Omental fat pad (tissue), 4 donors: ENCODE measurements around the gene CDK14. TPM values are rescaled to one million over a fixed set of nuclear protein-coding genes. Genes with fewer than 3 reads are reported as not detected.
"Not testable (repeated sequence)": the region's sequence is repeated elsewhere in the genome, so short reads cannot be mapped to it uniquely, and the experiment has no call there.

ENCODE experiments used
- ATAC-seq: fragments of 150-250 bp; one replicate; pipeline ENCODE4 v1.9.1; 2016; ENCODE audit warnings: mild to moderate bottlenecking, moderate library complexity; ENCODE audit not compliant: low FRiP score
- DNase-seq: peaks from one replicate; pipeline ENCODE4 v3.0.0-alpha.2; 2019; ENCODE audit warnings: low spot score
- total RNA-seq, 4 donors: library from RNA; depleted of rRNA; stranded (reverse); fragments of >200 nt; gene quantifications; one replicate each; pipeline ENCODE4 v1.1.0, GENCODE V29; 2016
- TF ChIP-seq, protein P1 (sequence below), 3 donors: fragments of 450-650 bp; IDR thresholded peaks; one replicate each; pipeline ENCODE4 v1.5.1; 2016 to 2017; ENCODE audit warnings: antibody characterized with exemption in 3 of 3, mild to moderate bottlenecking in 3 of 3, moderate library complexity in 2 of 3

The CDK14 gene
- total RNA-seq, 4 donors from 2014 or later: 25.2 to 40.3 (median 30.8) TPM

DNA sequence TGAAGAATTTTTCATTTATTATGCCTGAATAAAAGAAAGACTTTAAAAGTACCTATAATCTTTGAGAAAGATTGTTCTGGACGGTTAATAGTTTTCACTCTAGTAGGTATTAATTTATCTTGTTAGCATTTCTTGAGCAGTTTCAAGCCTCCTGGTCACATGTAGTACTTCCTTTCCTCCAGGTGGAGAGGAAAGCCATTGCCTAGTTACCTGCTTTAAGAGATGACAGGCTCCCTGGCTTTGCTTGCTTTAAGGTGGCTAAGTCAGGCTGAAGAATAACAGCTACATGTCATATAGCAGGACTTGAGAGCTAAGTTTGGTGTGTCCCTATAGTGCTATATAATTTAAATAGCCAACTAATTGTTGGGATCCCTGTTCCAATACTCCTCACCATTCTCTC is 160.2 kb downstream of the CDK14 start:
- TF ChIP-seq, protein P1, sequence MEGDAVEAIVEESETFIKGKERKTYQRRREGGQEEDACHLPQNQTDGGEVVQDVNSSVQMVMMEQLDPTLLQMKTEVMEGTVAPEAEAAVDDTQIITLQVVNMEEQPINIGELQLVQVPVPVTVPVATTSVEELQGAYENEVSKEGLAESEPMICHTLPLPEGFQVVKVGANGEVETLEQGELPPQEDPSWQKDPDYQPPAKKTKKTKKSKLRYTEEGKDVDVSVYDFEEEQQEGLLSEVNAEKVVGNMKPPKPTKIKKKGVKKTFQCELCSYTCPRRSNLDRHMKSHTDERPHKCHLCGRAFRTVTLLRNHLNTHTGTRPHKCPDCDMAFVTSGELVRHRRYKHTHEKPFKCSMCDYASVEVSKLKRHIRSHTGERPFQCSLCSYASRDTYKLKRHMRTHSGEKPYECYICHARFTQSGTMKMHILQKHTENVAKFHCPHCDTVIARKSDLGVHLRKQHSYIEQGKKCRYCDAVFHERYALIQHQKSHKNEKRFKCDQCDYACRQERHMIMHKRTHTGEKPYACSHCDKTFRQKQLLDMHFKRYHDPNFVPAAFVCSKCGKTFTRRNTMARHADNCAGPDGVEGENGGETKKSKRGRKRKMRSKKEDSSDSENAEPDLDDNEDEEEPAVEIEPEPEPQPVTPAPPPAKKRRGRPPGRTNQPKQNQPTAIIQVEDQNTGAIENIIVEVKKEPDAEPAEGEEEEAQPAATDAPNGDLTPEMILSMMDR (IDR thresholded peaks at IDR 0.05): no peak
- ATAC-seq: no peak
- no peak for DNase-seq

DNA sequence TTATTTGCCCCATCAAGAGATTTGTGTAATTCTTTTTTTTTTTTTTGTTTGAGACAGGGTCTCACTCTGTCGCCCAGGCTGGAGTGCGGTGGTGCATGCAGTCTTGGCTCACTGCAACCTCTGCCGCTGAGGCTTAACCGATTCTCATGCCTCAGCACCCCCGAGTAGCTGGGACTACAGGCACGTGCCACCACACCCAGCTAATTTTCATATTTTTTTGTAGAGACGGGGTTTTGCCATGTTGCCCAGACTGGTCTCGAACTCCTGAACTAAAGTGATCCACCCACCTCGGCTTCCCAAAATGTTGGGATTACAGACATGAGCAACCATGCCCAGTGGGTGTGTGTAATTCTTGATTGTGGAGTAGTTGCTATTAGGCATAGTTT is 161.4 kb downstream of the CDK14 start:
- DNase-seq, ATAC-seq: not testable (repeated sequence)

DNA sequence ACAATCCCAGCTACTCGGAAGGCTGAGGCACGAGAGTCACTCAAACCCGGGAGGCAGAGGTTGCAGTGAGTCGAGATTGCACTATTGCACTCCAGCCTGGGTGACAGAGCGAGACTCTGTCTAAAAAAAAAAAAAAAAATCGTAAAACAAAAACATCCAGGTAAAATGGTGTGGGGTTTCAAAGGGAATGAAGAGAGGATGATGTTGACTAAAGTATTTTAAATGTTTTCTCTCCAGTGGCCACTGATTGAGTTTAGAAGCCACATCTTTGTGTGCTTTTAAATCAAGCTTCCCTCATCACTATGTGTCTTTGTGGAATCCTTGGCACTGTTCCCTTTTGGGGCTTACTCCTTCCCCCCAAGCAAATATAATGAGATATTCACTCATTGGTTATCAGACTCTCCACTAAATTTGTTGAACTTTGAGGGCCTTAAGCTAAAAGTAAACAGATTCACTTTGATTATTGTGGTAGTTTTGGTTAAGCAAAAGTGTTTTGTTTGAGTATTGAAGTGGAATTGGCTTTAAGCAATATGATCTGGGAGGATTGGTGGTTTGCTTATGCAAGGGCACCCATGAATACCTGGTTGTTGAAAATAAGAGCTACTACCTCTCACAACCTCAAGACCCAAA is 162.9 kb downstream of the CDK14 start:
- DNase-seq: no peak
- no peak for ATAC-seq
- TF ChIP-seq, protein P1 (IDR thresholded peaks at IDR 0.05): no peak

DNA sequence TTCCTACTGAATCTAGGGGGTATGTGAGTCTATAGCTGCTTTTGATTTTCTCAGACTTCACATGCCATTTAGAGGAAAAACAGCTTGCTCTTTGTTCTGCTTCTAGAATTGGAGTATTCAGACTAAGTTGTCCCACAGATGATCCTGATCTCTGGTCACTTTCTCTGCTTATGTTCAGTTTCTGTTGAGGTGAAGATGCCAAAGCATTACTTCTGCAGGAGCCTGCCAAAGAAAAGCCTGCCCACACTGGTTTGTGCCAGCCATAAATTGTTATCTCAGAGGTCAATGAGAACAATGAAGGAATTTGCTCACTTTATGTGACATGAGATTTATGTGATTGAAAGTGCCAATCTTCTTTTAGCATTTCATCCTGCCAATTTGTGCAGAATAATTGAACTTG is 163.6 kb downstream of the CDK14 start:
- ATAC-seq (no peak), DNase-seq (no peak)
- TF ChIP-seq, protein P1 (IDR thresholded peaks at IDR 0.05): no peak

DNA sequence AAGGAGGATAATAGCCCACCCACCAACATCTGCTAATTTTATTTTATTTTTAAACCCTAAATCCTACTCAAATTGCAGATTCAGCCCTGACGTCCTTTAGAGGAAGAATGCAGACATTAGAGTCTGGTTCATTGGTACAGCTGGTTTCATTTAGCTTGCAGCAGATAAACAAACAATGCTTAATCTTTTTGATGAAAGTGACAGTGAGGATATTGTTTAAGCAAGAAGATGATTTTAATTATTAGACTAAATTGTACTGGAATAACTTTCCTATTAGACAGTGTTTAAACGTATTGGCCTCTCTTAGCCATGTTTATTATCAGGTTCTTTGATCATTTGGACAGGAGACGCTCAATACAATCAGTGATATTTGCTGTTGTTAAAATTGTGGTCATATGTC is 164.8 kb downstream of the CDK14 start:
- ATAC-seq (no peak), DNase-seq (no peak)
- TF ChIP-seq, protein P1 (IDR thresholded peaks at IDR 0.05): no peak

DNA sequence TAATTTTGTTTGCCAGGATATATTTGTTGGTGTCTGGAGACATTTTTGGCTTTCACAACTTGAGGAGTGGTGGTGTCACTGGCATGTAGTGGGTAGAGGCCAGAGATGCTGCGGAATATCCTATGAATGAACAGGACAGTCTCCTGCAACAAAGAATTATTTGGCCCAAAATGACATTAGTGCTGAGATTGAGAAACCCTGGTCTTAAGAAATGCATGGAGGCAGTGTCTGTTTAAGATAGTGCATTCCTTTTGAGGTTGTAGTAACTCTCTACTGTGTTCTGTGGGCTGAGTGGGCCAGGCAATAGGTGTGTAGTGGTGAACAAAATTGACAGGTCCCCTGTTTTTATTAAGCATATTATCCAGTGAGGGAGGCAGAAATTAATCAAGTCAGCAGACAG is 165.5 kb downstream of the CDK14 start:
- TF ChIP-seq, protein P1 (IDR thresholded peaks at IDR 0.05): no peak
- no peak for DNase-seq
- ATAC-seq: no peak

DNA sequence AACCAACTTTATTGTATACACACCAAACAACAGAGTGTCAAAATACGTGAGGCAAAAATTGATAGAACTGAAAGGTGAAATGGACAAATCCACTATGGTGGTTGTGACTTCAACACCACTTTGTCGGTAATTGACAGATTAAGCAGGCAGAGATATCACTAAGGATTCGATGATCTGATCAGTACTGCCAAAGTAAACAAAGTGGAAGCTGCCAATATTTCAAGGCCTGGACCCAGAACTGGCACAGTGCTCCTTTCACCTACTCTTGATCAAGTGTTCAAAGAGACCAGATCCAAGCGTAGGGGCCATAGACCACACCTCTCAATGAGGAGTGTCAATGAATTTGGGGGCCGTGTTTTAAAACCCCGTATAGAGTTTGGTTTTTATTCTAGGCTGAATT is 167.0 kb downstream of the CDK14 start:
- TF ChIP-seq, protein P1 (IDR thresholded peaks at IDR 0.05): no peak
- DNase-seq (no peak), ATAC-seq (no peak)
